HPDE6-E6E7 (cell line): ENCODE results near the gene SYTL3.
"Not testable (repeated sequence)": the region's sequence is repeated elsewhere in the genome, so short reads cannot be mapped to it uniquely, and the experiment has no call there.

Experiments
- DNase-seq: peaks from one replicate; pipeline ENCODE4 v3.0.0; 2011; ENCODE audit warnings: missing footprints; ENCODE audit errors: extremely low spot score

SYTL3 gene

GRCh38 chr6:158662607-158662953 is 12.7 kb downstream of the SYTL3 start:
- DNase-seq, result no peak

GRCh38 chr6:158662954-158663624 is 13.2 kb downstream of the SYTL3 start:
- DNase-seq, result no peak

GRCh38 chr6:158663625-158664165 is 13.8 kb downstream of the SYTL3 start:
- peak; percentile 60 for DNase-seq

- DNase-seq, result no peak
Observed at GRCh38 chr6:158665332-158665731, 15.5 kb downstream of the SYTL3 start.

- no peak for DNase-seq
Observed at GRCh38 chr6:158666628-158667359, 16.9 kb downstream of the SYTL3 start.

- DNase-seq, result no peak
Observed at GRCh38 chr6:158667360-158667981, 17.6 kb downstream of the SYTL3 start.

- DNase-seq, result no peak
Observed at GRCh38 chr6:158668707-158669103, 18.9 kb downstream of the SYTL3 start.

GRCh38 chr6:158669145-158670035 is 19.5 kb downstream of the SYTL3 start:
- no peak for DNase-seq

- DNase-seq, result not testable (repeated sequence)
Observed at GRCh38 chr6:158672119-158672518, 22.3 kb downstream of the SYTL3 start.

- no peak for DNase-seq
Observed at GRCh38 chr6:158672726-158673125, 22.9 kb downstream of the SYTL3 start.

- no peak for DNase-seq
Observed at GRCh38 chr6:158674342-158675131, 24.7 kb downstream of the SYTL3 start.

GRCh38 chr6:158677094-158677493 is 27.2 kb downstream of the SYTL3 start:
- not testable (repeated sequence) for DNase-seq

- no peak for DNase-seq
Observed at GRCh38 chr6:158677906-158678578, 28.2 kb downstream of the SYTL3 start.

- no peak for DNase-seq
Observed at GRCh38 chr6:158680015-158680414, 30.2 kb downstream of the SYTL3 start.

- no peak for DNase-seq
Observed at GRCh38 chr6:158680481-158680880, 30.6 kb downstream of the SYTL3 start.

- no peak for DNase-seq
Observed at GRCh38 chr6:158684311-158684710, 34.5 kb downstream of the SYTL3 start.

GRCh38 chr6:158684745-158685324 is 35.0 kb downstream of the SYTL3 start:
- DNase-seq, result no peak

- DNase-seq, result no peak
Observed at GRCh38 chr6:158686311-158686710, 36.5 kb downstream of the SYTL3 start.

- DNase-seq, result no peak
Observed at GRCh38 chr6:158686791-158687381, 37.0 kb downstream of the SYTL3 start.

- no peak for DNase-seq
Observed at GRCh38 chr6:158687506-158687905, 37.7 kb downstream of the SYTL3 start.
